GM08714 (cell line): ENCODE data around the gene STX8.
"Not testable (repeated sequence)": the region's sequence is repeated elsewhere in the genome, so short reads cannot be mapped to it uniquely, and the experiment has no call there.

Experiments used
- H3K4me3 ChIP-seq: fragments of 200-500 bp; sonication (Bioruptor generic); 2 replicates; pipeline ENCODE4 v1.5.1; 2014; ENCODE audit warnings: mild to moderate bottlenecking, low read length, inconsistent platforms
- ZNF274 ChIP-seq: IDR thresholded peaks from 2 replicates; pipeline ENCODE4 v1.6.1; 2012; ENCODE audit warnings: mild to moderate bottlenecking, low read depth, low read length

STX8 gene

DNA sequence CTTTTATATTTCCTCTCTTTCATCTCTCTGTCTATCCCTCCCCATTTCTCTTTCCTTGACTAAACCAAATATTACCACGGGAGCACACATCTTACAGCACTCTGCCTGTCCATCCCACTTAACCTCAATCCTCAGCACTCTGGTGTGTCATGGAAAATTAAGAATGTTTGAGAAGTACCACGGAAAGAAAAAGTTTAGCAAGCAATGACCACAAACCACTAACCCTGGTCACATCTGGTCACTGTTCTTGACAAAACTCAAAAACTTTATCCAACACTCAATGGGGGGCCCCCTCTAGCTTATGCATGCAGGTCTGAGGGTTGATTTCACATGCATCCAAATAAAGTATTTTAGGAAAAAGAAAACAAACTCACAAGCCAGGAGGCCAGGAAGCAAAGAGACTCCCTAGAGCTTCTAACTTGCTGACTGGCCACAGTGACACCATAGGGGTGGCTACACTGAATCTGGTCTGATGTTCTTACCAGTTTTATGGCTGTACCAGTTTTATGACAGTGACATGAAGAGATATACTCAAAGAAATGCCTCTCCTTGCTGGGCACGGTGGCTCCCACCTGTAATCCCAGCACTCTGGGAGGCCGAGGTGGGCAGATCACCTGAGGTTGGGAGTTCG is 229.2 kb downstream of the STX8 start:
- no peak for TF ChIP-seq ZNF274
- H3K4me3 ChIP-seq: no peak overlapping the region

DNA sequence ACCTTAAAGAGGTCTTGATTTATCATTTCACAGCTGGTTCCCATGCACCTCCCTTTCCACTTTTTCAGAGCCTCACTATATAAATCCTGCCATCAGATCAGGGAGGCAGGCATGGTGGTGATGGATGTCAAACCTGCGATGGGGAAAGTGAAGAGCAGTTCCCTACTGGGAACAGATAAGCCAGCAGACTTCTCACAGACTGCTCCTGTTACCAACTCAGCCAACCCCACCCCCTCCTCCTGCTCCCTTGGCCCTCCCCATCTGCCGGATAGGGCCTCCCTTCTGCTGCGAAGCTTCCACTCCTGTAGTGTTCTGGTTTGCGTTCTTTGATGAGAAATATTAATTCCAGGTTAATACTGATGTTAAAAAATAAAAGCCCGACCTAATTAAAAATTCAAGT is 232.1 kb downstream of the STX8 start:
- TF ChIP-seq ZNF274: no peak
- H3K4me3 ChIP-seq: no peak overlapping the region

DNA sequence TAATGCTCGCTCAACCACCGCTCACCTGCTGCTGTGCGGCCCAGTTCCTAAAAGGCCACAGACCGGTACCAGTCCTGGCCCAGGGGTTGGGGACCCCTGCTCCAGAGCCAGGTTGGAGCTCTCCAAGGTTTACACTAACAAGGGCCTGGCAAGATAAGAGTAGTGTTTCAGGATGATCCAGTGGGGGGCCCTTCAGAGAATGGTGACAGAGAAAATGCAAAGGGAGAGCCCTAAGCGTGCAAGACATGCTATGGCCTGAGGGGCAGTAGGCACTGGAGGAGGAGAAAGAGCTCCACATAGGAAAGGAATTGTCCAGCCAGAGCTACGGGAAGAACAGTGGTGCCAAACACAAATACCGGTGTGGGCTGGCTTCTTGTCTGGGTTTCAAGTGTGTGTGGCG is 233.4 kb downstream of the STX8 start:
- no peak for TF ChIP-seq ZNF274

DNA sequence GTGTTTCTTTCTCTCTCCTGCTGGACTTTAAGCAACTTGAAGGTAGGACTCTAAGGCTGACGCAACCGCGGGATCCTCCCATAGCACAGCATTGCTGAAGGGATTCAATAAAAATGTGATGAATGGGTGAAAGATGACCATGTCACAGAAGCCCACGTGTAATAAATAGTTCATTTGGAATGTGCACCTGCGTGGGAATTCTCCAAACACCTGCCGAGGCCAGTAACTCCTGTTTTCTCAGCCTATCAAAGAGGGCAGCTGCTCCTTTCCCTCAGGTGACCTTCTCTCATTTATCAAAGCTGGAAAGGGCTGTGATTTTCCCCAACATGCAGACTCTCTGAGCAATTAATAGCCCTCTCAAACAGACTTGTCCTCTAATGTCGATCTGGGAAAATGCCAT is 235.7 kb downstream of the STX8 start:
- TF ChIP-seq ZNF274: no peak
- no peak overlapping the region for H3K4me3 ChIP-seq

More for the DNA sequence above, 233.4 kb downstream of the STX8 start:
- H3K4me3 ChIP-seq: no peak overlapping the region

DNA sequence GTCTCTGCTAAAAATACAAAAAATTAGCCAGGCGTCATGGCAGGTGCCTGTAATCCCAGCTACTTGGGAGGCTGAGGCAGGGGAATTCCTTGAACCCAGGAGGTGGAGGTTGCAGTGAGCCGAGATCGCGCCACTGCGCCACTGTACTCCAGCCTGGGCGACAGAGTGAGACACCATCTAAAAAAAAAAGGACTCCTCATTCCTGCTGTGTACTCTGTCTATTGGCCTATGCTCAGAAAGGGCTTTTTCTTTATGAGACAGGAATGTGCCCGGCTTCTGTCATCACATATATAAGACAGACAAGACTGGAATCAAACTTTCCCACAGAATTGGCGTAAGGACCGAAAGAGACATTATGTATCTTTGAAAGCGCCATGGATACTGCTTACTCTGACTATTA is 236.1 kb downstream of the STX8 start:
- not testable (repeated sequence) for H3K4me3 ChIP-seq

DNA sequence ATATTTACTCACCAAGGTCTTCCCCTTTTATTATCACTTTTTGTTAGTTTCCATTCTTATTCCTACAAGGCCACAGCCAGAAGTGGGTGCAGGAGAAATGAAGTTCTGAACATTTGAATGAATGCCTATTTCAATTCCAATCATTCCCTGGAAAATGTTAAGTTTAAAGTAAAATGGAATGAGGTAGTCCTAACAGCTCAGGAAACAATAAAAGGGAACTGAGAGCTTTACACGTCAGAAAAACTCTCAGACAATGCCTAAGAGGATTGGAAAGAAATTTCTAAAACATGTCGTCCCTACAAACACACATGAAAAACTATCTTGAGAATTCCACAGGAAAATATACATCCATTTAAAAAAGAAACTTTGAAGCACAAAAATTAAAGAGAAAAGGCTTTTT is 238.8 kb downstream of the STX8 start:
- no peak overlapping the region for H3K4me3 ChIP-seq
- no peak for TF ChIP-seq ZNF274

DNA sequence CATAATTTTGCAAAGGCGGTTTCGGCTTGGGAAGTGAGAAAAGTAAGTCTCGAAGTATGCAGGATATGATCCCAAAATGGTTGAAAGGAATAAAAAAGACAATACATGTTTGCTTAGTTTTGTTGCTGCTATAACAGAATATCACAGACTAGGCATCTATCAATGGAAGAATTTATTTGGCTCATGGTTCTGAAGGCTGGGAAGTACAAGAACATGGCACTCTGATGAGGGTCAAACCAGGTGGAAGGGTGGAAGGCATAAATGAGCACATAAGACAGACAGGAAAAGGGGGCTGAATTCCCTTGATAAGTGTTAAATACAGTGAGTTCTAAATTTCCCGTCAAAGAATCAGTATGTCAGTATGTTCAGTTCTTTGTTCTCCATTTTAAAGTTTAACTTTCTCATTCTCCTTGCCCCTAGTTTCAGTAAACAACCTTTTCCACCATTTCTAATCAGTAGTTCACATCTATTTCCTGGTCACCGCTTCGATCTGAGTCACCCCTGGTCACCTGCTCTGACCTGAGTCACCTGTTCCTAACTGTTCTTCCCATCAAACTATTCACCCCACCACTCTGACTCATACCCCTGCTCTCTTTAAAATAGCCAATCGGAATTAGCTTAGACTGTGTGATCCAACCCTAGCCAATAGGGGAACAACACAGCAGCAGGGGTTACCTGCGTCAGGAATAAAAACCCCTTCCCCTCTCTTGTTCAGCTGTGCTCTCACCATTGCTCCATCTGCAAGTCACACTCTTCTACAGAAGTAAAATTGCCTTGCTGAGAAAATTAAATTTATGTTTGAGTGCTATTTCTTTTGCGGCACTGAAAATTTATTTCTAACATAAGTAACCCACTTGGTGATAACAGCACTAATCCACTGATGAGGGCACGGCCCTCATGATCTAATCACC is 240.8 kb downstream of the STX8 start:
- no peak overlapping the region for H3K4me3 ChIP-seq
- TF ChIP-seq ZNF274: no peak

DNA sequence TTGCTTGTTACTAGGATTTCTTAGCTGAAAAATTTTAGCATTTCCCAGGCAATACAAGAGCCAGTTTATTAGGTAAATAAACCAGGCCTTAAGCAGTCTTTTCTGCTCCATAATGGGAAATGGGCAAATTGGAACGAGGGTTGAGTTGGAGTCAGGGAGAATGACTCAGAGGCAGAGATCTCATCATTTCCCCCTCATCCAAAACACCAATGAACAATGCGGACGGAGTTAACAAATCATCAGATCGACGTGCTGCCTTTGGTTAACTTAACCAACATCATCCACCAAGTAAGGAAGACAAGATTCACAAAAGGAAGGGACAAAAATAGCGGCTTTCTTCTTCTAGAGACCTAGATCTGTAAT is 243.5 kb downstream of the STX8 start:
- no peak for TF ChIP-seq ZNF274
- no peak overlapping the region for H3K4me3 ChIP-seq

DNA sequence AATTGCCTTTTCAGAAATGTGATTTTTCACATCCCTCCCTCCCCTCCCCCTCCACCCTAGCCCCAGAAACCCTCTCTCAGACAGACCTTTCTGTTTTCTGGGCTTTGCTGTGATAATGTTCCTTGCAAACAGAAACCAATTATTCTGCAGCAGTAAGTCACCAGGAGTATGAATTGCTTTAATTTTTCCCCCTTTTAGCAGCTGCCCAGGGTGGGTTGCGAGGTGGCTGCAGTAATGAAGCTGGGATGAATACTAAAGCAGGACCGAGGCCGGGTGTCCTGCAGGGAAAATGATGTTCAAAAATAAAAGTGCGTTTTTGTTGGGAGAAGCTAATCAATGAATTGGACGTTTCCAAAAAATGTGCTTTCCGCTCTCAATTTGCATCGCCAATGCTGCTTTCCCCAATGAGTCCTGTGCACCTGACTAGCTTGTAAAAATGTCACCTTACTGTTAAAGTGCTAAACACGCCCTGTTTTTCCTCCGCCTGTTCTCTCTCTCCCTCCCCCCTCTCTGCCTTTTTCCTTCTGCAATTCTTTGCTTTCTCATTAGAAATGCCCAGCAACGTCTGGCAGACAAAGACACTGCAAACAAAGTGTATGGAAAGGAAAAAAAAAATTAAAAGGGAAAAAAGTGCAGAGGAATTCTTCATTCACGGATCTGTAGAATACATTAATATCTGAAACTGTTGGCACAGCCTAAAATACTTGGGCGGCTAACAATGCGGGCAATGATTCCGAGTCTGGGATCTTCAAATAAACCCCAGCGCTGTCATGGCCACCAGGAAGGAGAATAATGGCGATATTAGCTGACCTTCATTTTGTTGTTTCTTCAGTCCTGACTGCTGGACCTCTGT is 244.1 kb downstream of the STX8 start:
- TF ChIP-seq ZNF274: no peak
- no peak overlapping the region for H3K4me3 ChIP-seq

DNA sequence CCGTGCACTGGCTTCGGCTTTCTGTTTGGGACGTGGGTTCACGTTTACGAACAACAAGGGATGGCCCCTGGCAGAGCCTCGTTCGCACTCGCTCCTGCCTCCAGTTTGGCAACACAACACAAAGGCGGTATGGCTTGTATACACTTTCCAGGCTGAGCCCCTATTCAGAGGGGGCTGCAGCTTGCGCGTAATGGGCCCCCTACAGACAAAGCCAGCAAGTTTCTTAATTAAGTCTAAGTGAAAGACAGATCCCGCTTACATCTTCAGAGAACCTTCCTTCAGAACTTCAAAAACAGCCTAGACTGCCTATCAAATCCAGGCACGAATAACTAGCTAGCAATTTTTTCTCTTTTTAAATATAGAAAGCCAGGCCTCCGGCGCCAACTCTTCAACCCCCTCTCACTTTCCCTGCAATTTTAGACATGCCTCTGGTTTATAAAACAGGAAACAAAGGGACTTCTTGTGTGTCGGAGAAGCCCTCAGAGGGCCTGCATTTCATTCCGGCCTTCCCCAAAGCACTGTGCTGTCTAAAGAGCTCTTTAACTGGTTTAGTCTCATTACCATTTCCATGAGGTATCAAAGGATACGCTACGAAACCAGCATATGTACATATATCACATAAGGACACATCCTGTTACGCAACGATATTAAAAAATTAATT is 244.9 kb downstream of the STX8 start:
- TF ChIP-seq ZNF274: no peak
- no peak overlapping the region for H3K4me3 ChIP-seq

DNA sequence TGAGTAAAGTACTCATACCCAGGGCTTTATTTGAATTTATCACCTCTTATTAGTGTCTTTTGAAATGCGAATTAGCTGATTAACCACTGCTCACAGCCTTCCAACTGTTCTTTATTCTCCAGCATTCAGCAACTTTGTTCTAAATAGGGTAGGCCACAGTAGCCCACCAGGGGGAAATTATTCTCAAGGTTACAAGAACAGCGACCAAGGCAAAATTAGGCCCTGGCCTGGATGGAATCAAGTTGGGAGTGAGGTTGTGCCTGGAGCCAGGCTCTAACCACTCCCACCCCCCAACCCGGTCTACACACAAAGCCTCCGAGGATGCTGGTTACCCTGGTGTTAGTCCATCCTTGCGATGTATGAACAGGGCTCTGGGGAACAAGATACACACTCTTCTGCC is 245.5 kb downstream of the STX8 start:
- TF ChIP-seq ZNF274: no peak
- H3K4me3 ChIP-seq: no peak overlapping the region

DNA sequence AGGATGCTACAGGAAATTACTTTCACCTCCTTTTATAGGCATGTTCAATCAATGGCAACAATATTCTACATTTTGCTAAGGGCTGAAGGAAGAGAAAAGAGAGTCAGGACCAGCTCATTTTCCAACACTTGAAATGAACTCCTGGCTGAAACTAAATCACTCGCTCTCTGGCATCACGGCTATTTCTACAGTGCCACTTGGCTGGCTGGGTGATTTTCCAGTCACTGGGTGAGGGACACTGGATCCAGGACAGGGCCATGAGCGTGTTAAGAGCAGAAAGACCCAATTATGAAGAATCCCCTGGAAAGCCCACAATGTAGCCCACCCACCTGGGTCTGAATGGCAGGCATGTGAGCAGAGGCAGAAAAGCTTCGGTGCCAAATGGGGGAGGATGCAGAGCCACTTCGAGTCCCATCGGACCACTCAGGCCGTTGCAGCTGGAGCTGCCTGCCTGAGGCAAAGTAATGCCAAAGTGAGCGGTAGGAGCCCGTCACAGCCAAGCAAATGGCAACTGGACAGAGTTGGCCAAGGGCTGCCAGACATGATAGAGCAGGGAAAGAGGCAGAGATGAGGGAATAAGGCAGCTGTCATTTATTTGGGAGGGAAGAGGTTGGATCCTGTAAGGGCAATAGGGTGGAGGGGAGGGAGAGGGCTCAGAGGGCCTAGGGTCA is 246.2 kb downstream of the STX8 start:
- no peak overlapping the region for H3K4me3 ChIP-seq

DNA sequence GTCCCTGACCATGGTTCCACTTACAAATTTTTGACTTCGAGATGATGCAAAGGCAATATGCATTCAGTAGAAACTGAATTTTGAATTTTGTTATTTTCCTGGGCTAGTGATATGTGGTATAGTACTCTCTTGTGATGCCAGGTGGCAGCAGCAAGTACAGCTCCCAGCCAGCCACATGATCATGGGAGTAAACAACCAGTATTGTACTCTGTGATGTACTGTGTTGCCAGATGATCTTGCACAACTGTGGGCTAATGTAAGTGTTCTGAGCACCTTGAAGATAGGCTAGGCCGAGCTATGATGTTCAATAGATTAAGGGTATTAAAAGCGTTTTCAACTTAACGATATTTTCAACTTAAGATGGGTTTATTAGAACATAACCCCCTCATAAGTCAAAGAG is 250.8 kb downstream of the STX8 start:
- TF ChIP-seq ZNF274: no peak
- H3K4me3 ChIP-seq: no peak overlapping the region

More for the DNA sequence above, 246.2 kb downstream of the STX8 start:
- TF ChIP-seq ZNF274: no peak

DNA sequence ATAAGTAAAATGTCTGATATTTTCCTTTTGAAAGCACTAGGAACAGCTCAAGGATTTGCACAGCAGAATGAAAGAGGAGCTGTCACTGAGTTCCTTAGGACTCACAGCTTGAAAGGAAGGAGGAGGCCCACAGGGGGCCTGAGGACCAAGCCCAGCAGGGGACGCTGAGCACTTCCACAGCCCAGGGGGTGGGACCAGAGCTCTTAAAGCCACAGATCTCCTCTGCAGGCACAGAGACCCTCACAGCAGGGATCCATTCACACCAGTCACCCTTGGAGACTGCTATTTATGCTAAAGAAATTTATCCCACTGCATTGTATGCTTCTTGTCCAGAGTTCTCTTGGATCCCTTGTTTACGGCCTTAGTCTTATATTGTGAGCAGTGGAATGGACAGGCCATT is 253.3 kb downstream of the STX8 start:
- TF ChIP-seq ZNF274: no peak
- H3K4me3 ChIP-seq: no peak overlapping the region
